HEK293 (cell line): ENCODE results near the gene PANK4.

Source experiments
- AEBP2 ChIP-seq: fragments of 450-650 bp; formaldehyde crosslinking; IDR thresholded peaks from 2 replicates; pipeline ENCODE4 v1.5.1; 2016; ENCODE audit warnings: missing biosample characterization, missing genetic modification characterization, borderline replicate concordance
- BCL11A ChIP-seq: fragments of 450-650 bp; formaldehyde crosslinking; IDR thresholded peaks from 2 replicates; pipeline ENCODE4 v1.5.1; 2016; ENCODE audit warnings: low read depth, missing biosample characterization, missing genetic modification characterization
- CTCF ChIP-seq: fragments of 450-650 bp; formaldehyde crosslinking; IDR thresholded peaks from 2 replicates; pipeline ENCODE4 v1.5.1; 2016; ENCODE audit warnings: missing biosample characterization, missing genetic modification characterization
- OVOL3 ChIP-seq: fragments of 450-650 bp; formaldehyde crosslinking; IDR thresholded peaks from 2 replicates; pipeline ENCODE4 v1.5.1; 2016; ENCODE audit warnings: missing biosample characterization, missing genetic modification characterization
- PRDM1 ChIP-seq: fragments of 450-650 bp; formaldehyde crosslinking; IDR thresholded peaks from 2 replicates; pipeline ENCODE4; 2016; ENCODE audit warnings: missing biosample characterization, missing genetic modification characterization
- ZBTB21 ChIP-seq: fragments of 450-650 bp; formaldehyde crosslinking; IDR thresholded peaks from 2 replicates; pipeline ENCODE4 v1.5.1; 2017; ENCODE audit warnings: missing biosample characterization, missing genetic modification characterization
- ZEB2 ChIP-seq: fragments of 450-650 bp; formaldehyde crosslinking; IDR thresholded peaks from 2 replicates; pipeline ENCODE4 v1.5.1; 2016; ENCODE audit warnings: missing biosample characterization, missing genetic modification characterization
- ZNF138 ChIP-seq: fragments of 450-650 bp; formaldehyde crosslinking; IDR thresholded peaks from 2 replicates; pipeline ENCODE4 v1.5.1; 2016; ENCODE audit warnings: missing biosample characterization, missing genetic modification characterization, borderline replicate concordance
- ZNF645 ChIP-seq: fragments of 450-650 bp; formaldehyde crosslinking; IDR thresholded peaks from 2 replicates; pipeline ENCODE4; 2016; ENCODE audit warnings: missing biosample characterization, missing genetic modification characterization
- ZNF654 ChIP-seq: fragments of 450-650 bp; formaldehyde crosslinking; IDR thresholded peaks from 2 replicates; pipeline ENCODE4 v1.5.1; 2016; ENCODE audit warnings: low read depth, missing biosample characterization, missing genetic modification characterization
- ZNF670 ChIP-seq: fragments of 450-650 bp; formaldehyde crosslinking; IDR thresholded peaks from 2 replicates; pipeline ENCODE4 v1.5.1; 2016; ENCODE audit warnings: missing biosample characterization, missing genetic modification characterization, low read depth
- TF ChIP-seq, protein P1 (sequence below): fragments of 450-650 bp; formaldehyde crosslinking; IDR thresholded peaks from 2 replicates; pipeline ENCODE4 v1.5.1; 2016; ENCODE audit warnings: missing biosample characterization, missing genetic modification characterization, low read depth
- TF ChIP-seq, protein P2 (sequence below): fragments of 450-650 bp; formaldehyde crosslinking; IDR thresholded peaks from 2 replicates; pipeline ENCODE4 v1.5.1; 2016; ENCODE audit warnings: missing biosample characterization, missing genetic modification characterization
- TF ChIP-seq, protein P3 (sequence below): fragments of 450-650 bp; formaldehyde crosslinking; IDR thresholded peaks from 2 replicates; pipeline ENCODE4 v1.5.1; 2016; ENCODE audit warnings: missing biosample characterization, missing genetic modification characterization

DNA sequence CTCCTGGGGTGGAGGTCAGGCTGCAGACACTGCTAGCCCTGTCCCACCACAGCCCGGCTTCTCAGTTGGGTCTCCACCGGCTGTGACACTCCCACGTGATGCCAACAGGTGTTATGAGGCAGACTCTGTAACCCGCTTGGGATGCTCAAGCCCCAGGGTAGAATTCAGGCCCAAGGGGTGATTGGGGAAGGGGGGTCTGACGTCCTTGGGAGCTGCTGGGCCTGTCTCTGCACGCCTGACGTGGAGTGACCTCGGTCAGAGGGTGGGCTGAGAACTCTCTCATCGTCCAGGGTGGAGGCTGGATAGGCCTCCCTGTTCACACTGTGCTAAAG lies 11.4 kb upstream of the PANK4 start:
- TF ChIP-seq CTCF (no peak), ZBTB21 (tag by site-specific recombination) (no peak), PRDM1 (no peak), ZNF138 (tag by site-specific recombination) (no peak), BCL11A (tag by site-specific recombination) (no peak), ZNF645 (tag by site-specific recombination) (no peak), ZNF654 (tag by site-specific recombination) (no peak), AEBP2 (tag by site-specific recombination) (no peak), ZEB2 (tag by site-specific recombination) (no peak), OVOL3 (tag by site-specific recombination) (no peak), ZNF670 (tag by site-specific recombination) (no peak)
- TF ChIP-seq, protein P1, sequence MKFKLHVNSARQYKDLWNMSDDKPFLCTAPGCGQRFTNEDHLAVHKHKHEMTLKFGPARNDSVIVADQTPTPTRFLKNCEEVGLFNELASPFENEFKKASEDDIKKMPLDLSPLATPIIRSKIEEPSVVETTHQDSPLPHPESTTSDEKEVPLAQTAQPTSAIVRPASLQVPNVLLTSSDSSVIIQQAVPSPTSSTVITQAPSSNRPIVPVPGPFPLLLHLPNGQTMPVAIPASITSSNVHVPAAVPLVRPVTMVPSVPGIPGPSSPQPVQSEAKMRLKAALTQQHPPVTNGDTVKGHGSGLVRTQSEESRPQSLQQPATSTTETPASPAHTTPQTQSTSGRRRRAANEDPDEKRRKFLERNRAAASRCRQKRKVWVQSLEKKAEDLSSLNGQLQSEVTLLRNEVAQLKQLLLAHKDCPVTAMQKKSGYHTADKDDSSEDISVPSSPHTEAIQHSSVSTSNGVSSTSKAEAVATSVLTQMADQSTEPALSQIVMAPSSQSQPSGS, result no peak
- TF ChIP-seq, protein P2, sequence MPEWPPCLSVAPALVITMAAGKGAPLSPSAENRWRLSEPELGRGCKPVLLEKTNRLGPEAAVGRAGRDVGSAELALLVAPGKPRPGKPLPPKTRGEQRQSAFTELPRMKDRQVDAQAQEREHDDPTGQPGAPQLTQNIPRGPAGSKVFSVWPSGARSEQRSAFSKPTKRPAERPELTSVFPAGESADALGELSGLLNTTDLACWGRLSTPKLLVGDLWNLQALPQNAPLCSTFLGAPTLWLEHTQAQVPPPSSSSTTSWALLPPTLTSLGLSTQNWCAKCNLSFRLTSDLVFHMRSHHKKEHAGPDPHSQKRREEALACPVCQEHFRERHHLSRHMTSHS (tag by site-specific recombination), result no peak
- TF ChIP-seq, protein P3, sequence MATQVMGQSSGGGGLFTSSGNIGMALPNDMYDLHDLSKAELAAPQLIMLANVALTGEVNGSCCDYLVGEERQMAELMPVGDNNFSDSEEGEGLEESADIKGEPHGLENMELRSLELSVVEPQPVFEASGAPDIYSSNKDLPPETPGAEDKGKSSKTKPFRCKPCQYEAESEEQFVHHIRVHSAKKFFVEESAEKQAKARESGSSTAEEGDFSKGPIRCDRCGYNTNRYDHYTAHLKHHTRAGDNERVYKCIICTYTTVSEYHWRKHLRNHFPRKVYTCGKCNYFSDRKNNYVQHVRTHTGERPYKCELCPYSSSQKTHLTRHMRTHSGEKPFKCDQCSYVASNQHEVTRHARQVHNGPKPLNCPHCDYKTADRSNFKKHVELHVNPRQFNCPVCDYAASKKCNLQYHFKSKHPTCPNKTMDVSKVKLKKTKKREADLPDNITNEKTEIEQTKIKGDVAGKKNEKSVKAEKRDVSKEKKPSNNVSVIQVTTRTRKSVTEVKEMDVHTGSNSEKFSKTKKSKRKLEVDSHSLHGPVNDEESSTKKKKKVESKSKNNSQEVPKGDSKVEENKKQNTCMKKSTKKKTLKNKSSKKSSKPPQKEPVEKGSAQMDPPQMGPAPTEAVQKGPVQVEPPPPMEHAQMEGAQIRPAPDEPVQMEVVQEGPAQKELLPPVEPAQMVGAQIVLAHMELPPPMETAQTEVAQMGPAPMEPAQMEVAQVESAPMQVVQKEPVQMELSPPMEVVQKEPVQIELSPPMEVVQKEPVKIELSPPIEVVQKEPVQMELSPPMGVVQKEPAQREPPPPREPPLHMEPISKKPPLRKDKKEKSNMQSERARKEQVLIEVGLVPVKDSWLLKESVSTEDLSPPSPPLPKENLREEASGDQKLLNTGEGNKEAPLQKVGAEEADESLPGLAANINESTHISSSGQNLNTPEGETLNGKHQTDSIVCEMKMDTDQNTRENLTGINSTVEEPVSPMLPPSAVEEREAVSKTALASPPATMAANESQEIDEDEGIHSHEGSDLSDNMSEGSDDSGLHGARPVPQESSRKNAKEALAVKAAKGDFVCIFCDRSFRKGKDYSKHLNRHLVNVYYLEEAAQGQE, result no peak
